ENCODE data around the gene PHLPP1.

GRCh38 chr18:62848946-62849345 lies 133.6 kb downstream of the PHLPP1 start:
- no peak for TF ChIP-seq NR1H2 (CRISPR knock-in tag; IDR thresholded peaks at IDR 0.05; ENCODE audit: borderline replicate concordance, low read depth)
- no peak for TF ChIP-seq MTA1 (CRISPR knock-in tag; IDR thresholded peaks at IDR 0.05; ENCODE audit: borderline replicate concordance)
- TF ChIP-seq ZFP1 (CRISPR knock-in tag; IDR thresholded peaks at IDR 0.05) = no peak
- TF ChIP-seq XBP1 (CRISPR knock-in tag; IDR thresholded peaks at IDR 0.05) = no peak
